NCI-H1092 treated with DMSO at 0.1 percent for 48 hours (cell line): ENCODE results near the gene SPACA4.

Experiments used
- DNase-seq: peaks from one replicate; lab custom pipeline; 2025; lab: John Stamatoyannopoulos, UW

The SPACA4 gene

DNA sequence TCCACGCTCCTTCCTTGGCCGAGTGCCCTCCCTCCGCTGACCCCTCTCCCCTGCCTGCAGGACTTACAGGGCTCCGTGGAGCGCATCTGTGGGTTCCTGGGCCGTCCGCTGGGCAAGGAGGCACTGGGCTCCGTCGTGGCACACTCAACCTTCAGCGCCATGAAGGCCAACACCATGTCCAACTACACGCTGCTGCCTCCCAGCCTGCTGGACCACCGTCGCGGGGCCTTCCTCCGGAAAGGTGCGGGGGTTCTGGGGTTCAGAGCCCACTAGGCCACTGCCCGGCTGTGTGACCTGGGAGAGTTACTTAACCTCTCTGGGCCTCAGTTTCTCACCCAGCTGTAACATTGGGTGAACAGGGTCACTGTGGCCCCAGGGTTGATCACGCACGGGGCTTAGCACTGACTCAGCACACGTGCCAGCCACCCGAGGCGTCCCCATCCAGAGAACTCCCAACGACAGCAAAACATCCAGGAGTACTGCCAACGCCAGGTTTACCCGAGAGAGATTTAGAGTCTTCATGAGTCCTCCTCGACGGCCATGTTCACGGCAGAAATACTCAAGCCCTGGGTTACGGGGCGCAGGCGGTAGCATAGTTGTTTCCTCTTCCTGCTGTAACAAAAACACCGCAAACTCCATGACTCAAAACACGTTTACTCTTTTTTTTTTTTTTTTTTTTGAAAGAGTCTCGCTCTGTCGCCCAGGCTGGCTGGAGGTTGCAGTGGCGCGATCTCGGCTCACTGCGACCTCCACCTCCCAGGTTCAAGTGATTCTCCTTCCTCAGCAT is 9.7 kb upstream of the SPACA4 start:
- DNase-seq, result no peak

DNA sequence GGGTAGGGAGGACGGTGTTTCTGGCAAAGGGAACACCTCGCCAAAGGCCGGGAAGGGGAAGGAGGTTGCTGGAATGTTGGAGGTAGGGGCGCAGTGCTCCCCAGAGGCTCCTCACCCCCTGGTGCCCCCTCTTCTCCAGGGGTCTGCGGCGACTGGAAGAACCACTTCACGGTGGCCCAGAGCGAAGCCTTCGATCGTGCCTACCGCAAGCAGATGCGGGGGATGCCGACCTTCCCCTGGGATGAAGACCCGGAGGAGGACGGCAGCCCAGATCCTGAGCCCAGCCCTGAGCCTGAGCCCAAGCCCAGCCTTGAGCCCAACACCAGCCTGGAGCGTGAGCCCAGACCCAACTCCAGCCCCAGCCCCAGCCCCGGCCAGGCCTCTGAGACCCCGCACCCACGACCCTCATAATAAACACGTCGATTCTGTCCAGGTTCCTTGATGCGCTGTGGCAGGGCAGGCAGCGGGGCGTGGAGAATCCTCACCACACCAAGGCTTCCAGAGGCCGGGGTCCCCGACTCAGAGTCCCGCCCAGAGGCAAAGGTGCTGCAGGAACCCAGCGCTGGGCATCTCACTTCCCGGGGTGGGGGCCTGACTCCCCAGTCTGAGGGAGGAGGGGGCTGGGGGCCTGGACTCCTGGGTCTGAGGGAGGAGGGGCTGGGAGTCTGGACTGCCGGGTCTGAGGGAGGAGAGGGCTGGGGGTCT is 7.4 kb upstream of the SPACA4 start:
- no peak for DNase-seq

- DNase-seq, result no peak
Observed at GRCh38 chr19:48600679-48601417, 5.7 kb upstream of the SPACA4 start.

GRCh38 chr19:48603001-48603400 is 3.5 kb upstream of the SPACA4 start:
- no peak for DNase-seq

DNA sequence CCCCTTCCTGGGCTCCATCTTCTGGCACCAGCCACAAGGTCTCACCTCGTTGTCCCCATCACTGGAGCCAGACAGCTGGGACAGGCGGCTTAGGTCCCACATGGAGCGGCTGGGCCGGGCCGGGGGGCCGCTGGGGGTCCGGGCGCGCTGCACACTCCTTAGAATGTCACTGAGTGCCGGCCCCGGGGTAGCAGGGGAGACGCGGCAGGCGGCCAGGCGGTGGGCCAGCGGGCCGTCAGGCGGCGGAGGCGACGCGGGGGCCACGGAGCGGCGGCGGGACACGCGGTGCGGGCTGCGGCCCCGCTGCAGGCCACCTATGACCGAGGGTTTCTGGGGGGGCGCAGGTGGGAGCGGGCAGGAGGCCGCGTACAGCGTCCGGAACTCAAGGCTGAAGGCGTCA is 3.1 kb upstream of the SPACA4 start:
- no peak for DNase-seq

- DNase-seq, result no peak
Observed at GRCh38 chr19:48603850-48604249, 2.7 kb upstream of the SPACA4 start.

GRCh38 chr19:48607359-48607755 is 815 bp downstream of the SPACA4 start:
- no peak for DNase-seq

GRCh38 chr19:48608798-48609263 is 2.3 kb downstream of the SPACA4 start:
- peak; percentile 40 for DNase-seq

- DNase-seq, result no peak
Observed at GRCh38 chr19:48609571-48610108, 3.1 kb downstream of the SPACA4 start.

GRCh38 chr19:48611872-48612271 is 5.3 kb downstream of the SPACA4 start:
- no peak for DNase-seq

- no peak for DNase-seq
Observed at GRCh38 chr19:48613024-48613851, 6.7 kb downstream of the SPACA4 start.

GRCh38 chr19:48613852-48614435 is 7.4 kb downstream of the SPACA4 start:
- DNase-seq, result no peak

DNA sequence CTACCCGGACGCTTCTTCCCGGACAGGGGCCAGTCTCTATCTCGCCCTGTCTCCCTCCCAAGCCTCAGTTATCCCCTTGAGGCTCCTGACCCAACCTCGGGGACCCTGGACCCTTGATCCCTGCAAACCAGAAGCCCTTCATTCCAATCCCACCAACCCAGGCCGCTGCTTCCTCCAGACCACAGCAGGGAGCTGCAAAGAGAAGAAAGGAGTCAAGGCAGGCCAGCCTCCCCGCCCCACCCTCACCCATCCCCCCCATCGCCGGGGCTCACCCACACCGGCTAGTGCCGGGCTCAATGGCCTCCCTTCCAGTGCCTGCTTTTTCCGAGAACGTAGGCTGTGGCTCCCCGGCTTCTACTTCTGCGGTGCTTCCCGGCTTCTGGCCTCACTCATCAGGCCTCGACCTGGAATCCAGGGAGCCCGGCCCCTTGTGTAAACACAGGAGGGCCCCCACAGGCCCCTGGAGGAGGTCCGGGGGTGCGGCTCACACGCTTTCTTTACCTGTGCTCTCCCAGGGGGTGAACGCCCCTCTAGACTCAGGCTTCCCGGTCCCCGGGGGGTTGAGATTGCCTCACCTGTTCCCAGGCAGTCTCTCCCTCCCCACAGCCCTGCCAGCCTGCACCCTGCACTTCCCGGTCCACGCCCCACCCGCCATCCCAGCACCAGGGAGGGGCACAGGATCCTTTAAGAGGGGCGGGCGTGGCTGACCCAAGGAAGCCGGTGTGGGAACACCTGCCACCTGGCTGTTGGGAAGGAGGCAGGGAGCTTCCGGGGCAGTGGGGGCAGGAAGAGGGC is 8.1 kb downstream of the SPACA4 start, which contains the start of gene FAM83E:
Gene FAM83E, minus strand, starts transcription at position 641 of the 795 bp plus-strand sequence. CDS start 1,704 bp downstream, outside the sequence.
- DNase-seq, result no peak

- DNase-seq, result no peak
Observed at GRCh38 chr19:48615231-48616040, 8.9 kb downstream of the SPACA4 start.

GRCh38 chr19:48616041-48616436 is 9.5 kb downstream of the SPACA4 start:
- no peak for DNase-seq

- no peak for DNase-seq
Observed at GRCh38 chr19:48616491-48617056, 10.0 kb downstream of the SPACA4 start.

- DNase-seq, result no peak
Observed at GRCh38 chr19:48617146-48617937, 10.8 kb downstream of the SPACA4 start.

GRCh38 chr19:48618278-48618915 is 11.9 kb downstream of the SPACA4 start:
- DNase-seq, result no peak
